DMS 273 (cell line): Measurements from ENCODE around the gene C7orf33.
"Not testable (repeated sequence)": the region's sequence is repeated elsewhere in the genome, so short reads cannot be mapped to it uniquely, and the experiment has no call there.

Experiments used
- DNase-seq: peaks from one replicate; lab custom pipeline; 2025; ENCODE audit not compliant: unreplicated experiment; lab: John Stamatoyannopoulos, UW

C7orf33 gene

DNA sequence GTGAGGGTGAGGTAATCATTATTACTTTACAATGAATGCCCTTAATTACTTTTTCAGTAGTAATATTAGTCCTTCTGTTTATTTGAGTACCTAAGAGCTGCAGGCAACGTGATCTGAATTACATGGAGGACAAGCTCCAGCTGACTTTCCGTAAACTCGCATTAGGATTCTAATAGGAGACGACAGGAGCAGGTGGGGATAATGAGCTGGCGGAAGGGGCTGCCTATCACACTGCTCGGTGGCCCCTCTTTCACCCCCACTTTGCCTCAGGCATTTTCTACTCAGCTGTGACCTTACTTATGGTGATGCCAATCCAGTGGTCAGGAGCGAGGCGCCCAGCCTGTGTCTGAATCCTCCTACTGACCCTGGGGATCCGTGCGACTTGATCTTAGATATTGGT, at the start of gene C7orf33:
Gene C7orf33, plus strand, starts transcription at position 296 of the 400 bp plus-strand sequence. CDS start 160 bp downstream, outside the sequence.
- DNase-seq, result peak; percentile 63

DNA sequence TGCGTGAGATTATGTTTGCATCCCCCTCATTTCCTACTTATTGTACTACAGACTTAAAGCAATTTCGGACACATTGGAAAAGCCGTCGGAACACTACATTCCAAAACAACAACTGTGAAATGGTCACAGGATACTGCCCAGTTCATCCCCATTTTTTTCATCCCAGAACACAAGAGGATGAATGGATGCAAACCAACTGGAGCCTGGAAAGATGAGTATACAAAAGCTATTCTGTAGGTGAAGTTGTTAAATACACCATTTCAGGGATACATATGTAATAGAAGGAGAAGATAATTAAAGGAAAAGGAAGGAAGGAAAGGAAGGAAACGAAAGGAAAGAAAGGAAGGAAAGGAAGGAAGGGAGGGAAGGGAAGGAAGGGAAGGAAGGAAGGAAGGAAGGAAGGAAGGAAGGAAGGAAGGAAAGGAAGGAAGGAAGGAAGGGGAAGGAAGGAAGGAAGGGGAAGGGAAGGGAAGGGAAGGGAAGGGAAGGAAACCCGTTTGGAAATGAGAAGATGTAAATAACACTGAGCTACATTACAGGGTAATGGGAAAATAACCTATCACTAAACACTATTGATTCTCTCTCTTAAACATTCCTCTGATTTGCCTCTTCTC, 48.6 kb upstream of the C7orf33 start:
- DNase-seq, result no peak

GRCh38 chr7:148543302-148543701, 47.3 kb upstream of the C7orf33 start:
- no peak for DNase-seq

GRCh38 chr7:148545172-148545571, 45.4 kb upstream of the C7orf33 start:
- DNase-seq, result no peak

GRCh38 chr7:148545932-148546331, 44.6 kb upstream of the C7orf33 start:
- no peak for DNase-seq

- no peak for DNase-seq
Observed at GRCh38 chr7:148546857-148547256, 43.7 kb upstream of the C7orf33 start.

DNA sequence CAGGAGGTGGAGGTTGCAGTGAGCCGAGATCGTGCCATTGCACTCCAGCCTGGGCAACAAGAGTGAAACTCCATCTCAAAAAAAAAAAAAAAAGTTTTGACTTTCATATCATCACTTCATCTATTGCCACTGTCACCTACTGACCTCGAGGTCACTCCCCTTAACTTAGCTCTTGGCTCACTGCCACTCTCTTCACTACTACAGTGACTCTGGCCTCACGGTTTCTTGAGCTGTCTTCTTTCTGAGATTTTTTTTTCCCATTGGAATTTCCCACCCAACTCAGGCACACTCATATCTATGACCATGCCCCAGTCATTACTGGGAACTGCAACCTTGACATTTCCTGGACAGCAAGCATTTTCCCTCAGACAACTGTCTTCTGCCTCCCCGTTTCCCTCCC, 42.6 kb upstream of the C7orf33 start:
- no peak for DNase-seq

DNA sequence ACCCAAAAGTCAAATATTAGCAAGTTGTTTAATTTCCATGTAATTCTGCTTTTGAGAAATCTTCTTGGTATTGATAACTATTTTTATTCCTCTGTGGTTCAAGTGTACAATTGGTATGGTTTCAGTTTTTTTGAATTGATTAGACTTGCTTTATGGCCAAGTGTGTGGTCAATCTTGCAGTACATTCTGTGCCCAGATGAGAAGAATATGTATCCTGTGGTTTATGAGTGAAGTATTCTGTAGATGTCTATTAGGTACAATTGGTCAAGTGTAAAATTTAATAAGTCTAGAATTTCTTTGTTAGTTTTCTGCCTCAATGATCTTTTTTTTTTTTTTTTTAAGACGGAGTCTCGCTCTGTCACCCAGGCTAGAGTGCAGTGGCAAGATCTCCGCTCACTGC, 36.6 kb upstream of the C7orf33 start:
- DNase-seq, result no peak

- peak; percentile 37 for DNase-seq
Observed at GRCh38 chr7:148556892-148557291, 33.7 kb upstream of the C7orf33 start.

GRCh38 chr7:148558914-148559313, 31.7 kb upstream of the C7orf33 start:
- DNase-seq, result no peak

- no peak for DNase-seq
Observed at GRCh38 chr7:148561099-148561498, 29.5 kb upstream of the C7orf33 start.

- no peak for DNase-seq
Observed at GRCh38 chr7:148563583-148564274, 26.8 kb upstream of the C7orf33 start.

DNA sequence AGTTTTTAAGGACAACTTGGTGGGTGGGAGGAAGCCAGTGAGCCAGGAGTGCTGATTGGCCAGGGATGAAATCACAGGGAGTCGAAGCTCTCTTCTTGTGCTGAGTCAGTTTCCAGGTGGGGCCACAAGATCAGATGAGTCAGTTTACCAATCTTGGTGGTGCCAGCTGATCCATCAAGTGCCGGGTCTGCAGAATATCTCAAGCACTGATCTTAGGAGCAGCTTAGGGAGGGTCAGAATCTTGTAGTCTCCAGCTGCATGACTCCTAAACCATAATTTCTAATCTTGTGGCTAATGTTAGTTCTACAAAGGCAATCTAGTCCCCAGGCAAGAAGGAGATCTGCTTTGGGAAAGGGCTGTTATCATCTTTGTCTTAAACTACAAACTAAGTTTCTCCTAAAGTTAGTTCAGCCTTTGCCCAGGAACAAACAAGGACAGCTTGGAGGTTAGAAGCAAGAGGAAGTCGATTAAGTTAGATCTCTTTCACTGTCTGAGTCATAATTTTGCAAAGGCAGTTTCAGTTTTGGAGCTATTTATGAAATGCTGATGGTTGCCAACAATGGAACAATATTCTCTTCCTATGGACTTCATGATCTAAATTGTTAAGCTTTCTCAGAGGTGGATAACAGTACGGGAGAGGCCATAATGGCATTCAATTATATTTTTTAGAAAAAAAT, 26.2 kb upstream of the C7orf33 start:
- not testable (repeated sequence) for DNase-seq

- DNase-seq, result no peak
Observed at GRCh38 chr7:148566736-148567135, 23.8 kb upstream of the C7orf33 start.

GRCh38 chr7:148567524-148567923, 23.0 kb upstream of the C7orf33 start:
- no peak for DNase-seq

- no peak for DNase-seq
Observed at GRCh38 chr7:148570510-148570909, 20.1 kb upstream of the C7orf33 start.

DNA sequence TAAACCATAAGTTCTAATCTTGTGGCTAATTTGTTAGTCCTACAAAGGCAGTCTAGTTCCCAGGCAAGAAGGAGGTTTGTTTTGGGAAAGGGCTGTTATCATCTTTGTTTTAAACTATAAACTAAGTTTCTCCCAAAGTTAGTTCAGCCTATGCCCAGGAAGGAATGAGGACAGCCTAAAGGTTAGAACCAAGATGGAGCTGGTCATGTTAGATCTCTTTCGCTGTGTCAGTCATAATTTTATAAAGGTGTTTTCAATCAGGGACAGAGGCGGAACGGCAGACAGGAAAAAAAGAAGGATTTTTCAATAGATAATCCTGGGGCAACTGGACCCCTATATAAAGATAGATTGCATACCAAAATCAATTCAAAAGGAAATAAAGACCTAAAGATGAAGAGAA, 19.6 kb upstream of the C7orf33 start:
- not testable (repeated sequence) for DNase-seq

- no peak for DNase-seq
Observed at GRCh38 chr7:148571381-148571780, 19.2 kb upstream of the C7orf33 start.

GRCh38 chr7:148572067-148572522, 18.5 kb upstream of the C7orf33 start:
- DNase-seq, result no peak

- DNase-seq, result not testable (repeated sequence)
Observed at GRCh38 chr7:148573581-148573980, 17.0 kb upstream of the C7orf33 start.

DNA sequence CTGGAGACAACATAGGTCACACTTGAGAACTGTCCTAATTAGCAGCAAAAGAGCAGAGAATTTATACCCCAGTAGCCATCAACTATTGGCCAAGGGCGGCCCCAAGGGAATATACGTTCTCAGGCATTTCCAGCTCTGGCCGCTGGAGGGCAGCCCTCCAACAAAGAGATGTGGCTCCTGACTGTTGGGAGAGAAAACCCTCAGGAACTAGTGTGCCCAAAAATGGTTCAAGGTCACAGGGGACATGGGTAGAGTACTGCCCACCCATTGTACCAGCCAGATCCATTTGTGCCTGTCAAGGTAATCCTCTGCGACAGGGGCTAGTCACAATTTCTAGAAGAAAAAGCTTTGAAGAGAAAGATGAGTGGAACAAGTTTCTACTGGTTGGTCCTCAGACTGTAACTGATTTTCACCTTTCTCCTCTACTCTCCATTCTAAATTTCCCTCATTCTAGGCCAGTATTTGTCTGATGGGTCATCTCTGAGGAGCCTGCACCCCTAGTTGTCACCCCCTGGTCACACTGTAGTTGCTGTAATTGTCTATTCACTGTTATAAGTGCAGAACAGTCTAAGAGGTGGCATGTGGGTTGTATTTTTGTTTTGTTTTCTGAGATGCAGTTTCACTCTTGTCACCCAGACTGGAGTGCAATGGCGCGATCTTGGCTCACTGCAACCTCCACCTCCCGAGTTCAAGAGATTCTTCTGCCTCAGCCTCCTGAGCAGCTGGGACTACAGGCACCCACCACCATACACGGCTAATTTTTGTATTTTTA, 14.7 kb upstream of the C7orf33 start:
- DNase-seq, result peak; percentile 94
